UCSD-AML1 (cell line): ENCODE results near the gene NMU.
"Not testable (repeated sequence)": the region's sequence is repeated elsewhere in the genome, so short reads cannot be mapped to it uniquely, and the experiment has no call there.

ENCODE experiments used
- DNase-seq: peaks from one replicate; lab custom pipeline; 2025; ENCODE audit not compliant: unreplicated experiment; lab: John Stamatoyannopoulos, UW

The NMU gene

GRCh38 chr4:55635741-55636655 is at the start of gene NMU:
Gene NMU, minus strand, starts transcription at chr4:55636298. Its CDS starts 106 bp downstream, at chr4:55636192.
- no peak for DNase-seq

GRCh38 chr4:55684276-55684675 is 48.2 kb upstream of the NMU start:
- DNase-seq, result no peak

- not testable (repeated sequence) for DNase-seq
Measured at GRCh38 chr4:55682797-55683196, 46.7 kb upstream of the NMU start.

GRCh38 chr4:55682295-55682694 is 46.2 kb upstream of the NMU start:
- DNase-seq, result no peak

- DNase-seq, result no peak
Measured at GRCh38 chr4:55681430-55681829, 45.3 kb upstream of the NMU start.

GRCh38 chr4:55675196-55675793 is 39.2 kb upstream of the NMU start:
- DNase-seq, result no peak

GRCh38 chr4:55673424-55673823 is 37.3 kb upstream of the NMU start:
- no peak for DNase-seq

- DNase-seq, result no peak
Measured at GRCh38 chr4:55671667-55672066, 35.6 kb upstream of the NMU start.

- no peak for DNase-seq
Measured at GRCh38 chr4:55670695-55671094, 34.6 kb upstream of the NMU start.

- no peak for DNase-seq
Measured at GRCh38 chr4:55668449-55668848, 32.4 kb upstream of the NMU start.

- DNase-seq, result no peak
Measured at GRCh38 chr4:55666535-55666934, 30.4 kb upstream of the NMU start.

- no peak for DNase-seq
Measured at GRCh38 chr4:55663145-55663544, 27.0 kb upstream of the NMU start.

GRCh38 chr4:55661398-55662056 is 25.4 kb upstream of the NMU start:
- no peak for DNase-seq

GRCh38 chr4:55658657-55659056 is 22.6 kb upstream of the NMU start:
- DNase-seq, result no peak

- no peak for DNase-seq
Measured at GRCh38 chr4:55654131-55654530, 18.0 kb upstream of the NMU start.

- no peak for DNase-seq
Measured at GRCh38 chr4:55650483-55650882, 14.4 kb upstream of the NMU start.

- DNase-seq, result no peak
Measured at GRCh38 chr4:55637272-55637820, 1.2 kb upstream of the NMU start.

- DNase-seq, result no peak
Measured at GRCh38 chr4:55636656-55636999, 530 bp upstream of the NMU start.

- no peak for DNase-seq
Measured at GRCh38 chr4:55635282-55635681, 816 bp downstream of the NMU start.

GRCh38 chr4:55634417-55635128 is 1.5 kb downstream of the NMU start:
- no peak for DNase-seq

GRCh38 chr4:55633903-55634302 is 2.2 kb downstream of the NMU start:
- DNase-seq, result no peak
